Posterior vena cava (tissue), 2 donors: ENCODE data around the gene RERG. TPM values are rescaled to one million over a fixed set of nuclear protein-coding genes. Genes with fewer than 3 reads are reported as not detected.
"Not testable (repeated sequence)": the region's sequence is repeated elsewhere in the genome, so short reads cannot be mapped to it uniquely, and the experiment has no call there.

Experiments
- DNase-seq: peaks from one replicate; pipeline ENCODE4 v3.0.0-alpha.2; 2020; ENCODE audit warnings: low spot score
- intact Hi-C, 2 donors: fragments of 100-400 bp; cut with DNase I; formaldehyde crosslinking; loops; one replicate each; pipeline versions ENCODE4 v1.14.1 to v1.14.2; 2022 to 2023
- total RNA-seq, 2 donors: library from RNA; stranded (reverse); fragmentation: NEBNext Ultra II Directional; extraction: Animal tissue kit (Norgen Biotek cat#: 25700); gene quantifications; one replicate each; pipeline ENCODE4 v1.2.1, GENCODE V29; 2021
- donor health status: DM: yes; HTN: yes; CAD: no.
- donor health status: DM: yes; HTN: yes; CAD: no.

The RERG gene
- total RNA-seq, 2 donors from 2014 or later = 98.8 to 107 TPM

GRCh38 chr12:15225863-15226218 lies 4.6 kb upstream of the RERG start:
- DNase-seq = not testable (repeated sequence)
- intact Hi-C loops = loop anchor here in 1 of 2 donors (5.0 to 10.0 kb wide), 2 partner anchors 36 to 221 kb away; no protein-coding TSS in a partner anchor

GRCh38 chr12:15225136-15225862 lies 4.1 kb upstream of the RERG start:
- intact Hi-C loops = loop anchor here in 1 of 2 donors (5.0 to 10.0 kb wide), 2 partner anchors 37 to 220 kb away; no protein-coding TSS in a partner anchor
- no peak for DNase-seq

GRCh38 chr12:15222219-15222618 lies 1.0 kb upstream of the RERG start:
- intact Hi-C loops = loop anchor here in 1 of 2 donors (5.0 to 10.0 kb wide), 3 partner anchors 70 to 375 kb away; no protein-coding TSS in a partner anchor
- no peak for DNase-seq

DNA sequence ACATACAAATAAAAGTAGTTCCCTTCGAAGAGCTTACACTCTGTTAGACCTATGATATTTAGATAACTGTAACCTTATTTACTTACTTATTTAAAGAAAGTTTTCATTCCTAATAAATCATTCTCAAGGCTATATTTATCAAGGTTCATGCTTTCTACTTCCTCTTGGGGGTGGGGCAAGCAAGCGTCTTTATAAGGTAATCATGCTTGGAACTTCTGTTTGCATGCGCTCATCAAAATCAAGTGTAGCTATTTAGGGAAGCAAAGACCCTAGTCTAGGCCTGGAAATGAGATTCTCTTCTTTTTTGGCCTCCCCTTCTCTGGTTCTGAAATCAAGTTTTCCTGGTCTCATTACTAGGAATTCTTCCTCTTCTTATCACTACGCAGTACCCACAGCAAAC lies 766 bp downstream of the RERG start:
- intact Hi-C loops = loop anchor here in 1 of 2 donors (5.0 to 10.0 kb wide), 3 partner anchors 68 to 373 kb away; no protein-coding TSS in a partner anchor
- no peak for DNase-seq

- DNase-seq = no peak
- intact Hi-C loops = loop anchor here in 1 of 2 donors (10.0 kb wide), 1 partner anchor 54 kb away; no protein-coding TSS in a partner anchor
Observed at GRCh38 chr12:15218794-15219193, 2.4 kb downstream of the RERG start.

- intact Hi-C loops = loop anchor here in 1 of 2 donors (10.0 kb wide), 1 partner anchor 51 kb away; no protein-coding TSS in a partner anchor
- DNase-seq = no peak
Observed at GRCh38 chr12:15216036-15216889, 5.0 kb downstream of the RERG start.

DNA sequence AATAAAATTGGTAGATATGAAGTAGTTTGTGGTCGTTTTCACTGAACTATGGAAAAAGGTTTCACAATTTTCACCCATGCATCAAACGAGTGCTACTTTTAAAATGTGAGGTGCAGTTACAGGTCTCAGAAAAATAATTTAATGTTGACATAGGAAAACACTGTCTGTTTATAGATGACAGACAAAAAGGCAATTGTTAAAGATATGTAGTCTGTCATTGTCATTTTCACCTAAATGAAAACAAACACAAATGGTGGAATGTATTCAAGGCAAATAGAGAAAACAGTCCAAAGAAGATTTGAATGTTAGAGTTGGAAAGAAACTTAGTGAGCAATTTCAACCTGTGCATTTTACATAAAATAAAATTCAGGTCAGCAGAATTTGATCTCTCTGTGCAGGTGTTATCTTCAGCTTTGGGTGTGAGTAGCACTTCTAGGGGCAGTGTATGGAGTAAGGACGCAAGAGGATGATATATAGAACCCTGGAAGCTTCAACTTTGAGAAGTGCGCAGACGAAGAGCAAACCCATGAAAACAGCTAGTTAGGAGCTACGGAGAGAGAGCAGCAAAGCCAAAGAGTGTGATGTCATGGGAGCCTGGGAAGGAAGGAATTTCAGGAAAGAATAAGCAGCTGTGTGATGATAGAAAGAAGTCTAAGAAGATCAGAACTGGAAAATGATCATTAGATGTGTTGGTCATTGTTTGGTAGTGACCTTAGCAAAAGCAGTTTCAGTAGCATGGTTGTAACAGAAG lies 6.2 kb downstream of the RERG start:
- intact Hi-C loops = loop anchor here in 1 of 2 donors (10.0 kb wide), 1 partner anchor 50 kb away; no protein-coding TSS in a partner anchor
- no peak for DNase-seq

- no peak for DNase-seq
- intact Hi-C loops = loop anchor here in 1 of 2 donors (10.0 kb wide), 1 partner anchor 48 kb away; no protein-coding TSS in a partner anchor
Observed at GRCh38 chr12:15212930-15213329, 8.3 kb downstream of the RERG start.

DNA sequence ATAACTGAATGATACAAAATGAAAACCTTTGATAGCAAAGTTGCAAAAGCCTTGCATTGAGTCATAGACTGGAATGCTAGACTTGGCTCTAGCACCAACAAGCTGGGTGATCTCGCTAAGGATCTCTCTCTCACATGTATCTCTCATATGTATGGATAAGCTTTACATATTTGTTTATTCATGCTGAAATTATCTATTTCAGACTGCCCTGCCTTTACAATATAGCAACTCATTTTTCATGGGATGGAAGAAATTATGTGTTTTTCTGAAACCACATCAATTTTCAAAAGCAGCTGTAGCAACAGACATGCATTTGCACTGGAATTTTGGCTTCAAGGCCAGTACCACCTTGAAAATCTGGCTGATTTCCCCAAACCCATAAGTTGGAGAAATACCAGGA lies 11.4 kb downstream of the RERG start:
- DNase-seq = no peak
- intact Hi-C loops = loop anchor here in 1 of 2 donors (10.0 kb wide), 1 partner anchor 45 kb away; no protein-coding TSS in a partner anchor

DNA sequence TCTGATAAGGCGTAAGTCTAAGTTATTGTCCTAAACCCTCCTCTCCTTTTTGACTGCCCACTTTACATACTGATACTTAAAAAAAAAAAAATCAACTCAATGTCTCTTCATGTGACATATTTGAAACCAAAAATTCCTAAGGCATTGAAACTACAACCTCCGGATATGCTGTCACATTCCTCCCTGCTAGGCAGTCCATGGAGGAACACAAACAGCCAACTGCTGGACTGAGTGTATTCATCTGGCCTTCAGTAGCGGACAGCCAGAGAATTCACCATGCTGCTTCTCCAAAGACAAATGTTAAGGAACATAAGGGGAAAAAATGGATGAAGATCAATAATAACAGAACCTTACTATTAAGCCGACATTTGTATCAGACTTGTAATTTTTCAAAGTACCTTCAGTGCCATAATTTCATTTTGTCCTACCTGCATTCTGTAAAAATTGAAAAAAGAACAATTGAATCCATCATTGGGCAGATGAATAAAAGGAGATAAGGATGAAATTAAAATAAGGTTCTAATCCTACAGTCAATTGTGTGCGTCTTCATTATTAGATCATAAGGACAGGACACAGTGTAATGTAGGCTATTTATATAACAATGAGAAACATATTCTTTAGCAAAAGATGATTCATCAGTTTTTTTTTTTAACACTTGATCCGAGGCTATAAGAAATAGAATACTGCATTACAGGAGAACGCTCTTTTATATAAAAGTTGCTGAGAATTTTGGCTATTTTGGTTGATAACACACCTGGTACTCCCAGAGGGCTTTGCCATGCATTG lies 12.2 kb downstream of the RERG start:
- intact Hi-C loops = no loop called here
- no peak for DNase-seq

GRCh38 chr12:15208140-15208539 lies 13.1 kb downstream of the RERG start:
- no peak for DNase-seq
- intact Hi-C loops = no loop called here

DNA sequence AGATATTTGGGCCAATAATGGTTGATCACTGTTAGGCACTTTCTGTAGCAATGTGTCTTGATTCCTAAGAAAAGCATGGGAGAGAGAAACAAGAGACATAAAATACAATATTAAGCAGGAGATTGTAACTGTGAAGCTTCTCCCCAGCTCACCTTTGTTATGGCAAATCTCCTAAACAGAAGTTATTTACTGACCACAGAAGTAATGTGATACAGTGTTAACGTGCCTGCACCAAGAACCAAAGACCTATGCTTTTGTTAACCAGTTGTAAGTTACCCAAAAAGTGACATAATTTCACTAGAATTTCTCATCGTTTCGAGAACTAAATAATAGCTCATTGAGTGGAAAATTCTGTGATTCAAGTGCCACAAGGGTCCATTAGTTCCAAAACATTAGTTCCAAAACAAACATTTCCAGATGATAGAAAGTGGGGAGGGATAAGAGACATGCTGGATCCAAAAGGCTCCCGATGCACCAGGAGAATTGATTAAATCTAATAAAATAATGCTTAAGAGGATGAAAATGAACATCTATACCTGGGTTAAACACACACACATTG lies 14.3 kb downstream of the RERG start:
- intact Hi-C loops = no loop called here
- no peak for DNase-seq

DNA sequence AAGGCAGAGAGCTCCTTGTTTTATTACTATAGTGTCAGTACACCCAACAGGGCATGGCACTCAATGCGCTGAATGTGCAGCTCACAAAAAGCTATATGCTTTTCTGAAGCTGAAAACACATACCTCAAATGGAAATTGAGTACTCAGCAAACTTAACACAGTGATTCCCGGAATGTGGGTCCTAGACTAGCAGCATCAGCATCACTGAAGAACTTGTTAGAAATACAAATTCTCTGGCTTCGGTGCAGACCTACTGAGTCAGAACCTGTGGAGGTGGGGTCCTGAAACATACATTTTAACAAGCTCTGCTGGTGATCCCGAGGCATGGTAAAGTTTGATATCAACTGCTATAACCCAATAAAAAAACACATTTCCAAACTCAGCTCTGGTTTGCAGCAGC lies 14.9 kb downstream of the RERG start:
- intact Hi-C loops = no loop called here
- DNase-seq = no peak

GRCh38 chr12:15205341-15206010 lies 15.7 kb downstream of the RERG start:
- no peak for DNase-seq
- intact Hi-C loops = no loop called here

DNA sequence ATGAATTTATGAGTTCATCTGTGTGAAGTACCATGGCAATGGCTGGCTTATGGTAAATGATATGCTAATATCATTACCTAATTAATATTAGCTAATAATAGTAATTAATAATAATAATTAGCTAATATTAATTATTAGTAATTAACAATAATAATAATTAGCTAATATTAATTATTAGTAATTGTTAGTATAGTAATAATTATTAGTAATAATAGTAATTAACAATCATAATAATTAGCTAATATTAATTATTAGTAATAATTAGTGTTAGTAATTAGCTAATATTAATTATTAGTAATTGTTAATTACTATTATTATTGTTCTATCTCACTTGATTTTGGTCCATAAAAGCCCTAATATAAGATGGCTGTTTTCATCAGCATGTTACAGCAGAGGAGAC lies 19.8 kb downstream of the RERG start:
- intact Hi-C loops = loop anchor here in 1 of 2 donors (5.0 kb wide), 1 partner anchor 39 kb away; no protein-coding TSS in a partner anchor
- no peak for DNase-seq

- intact Hi-C loops = loop anchor here in 1 of 2 donors (5.0 kb wide), 1 partner anchor 39 kb away; no protein-coding TSS in a partner anchor
- no peak for DNase-seq
Observed at GRCh38 chr12:15201056-15201455, 20.2 kb downstream of the RERG start.

- intact Hi-C loops = loop anchor here in 1 of 2 donors (5.0 kb wide), 1 partner anchor 38 kb away; no protein-coding TSS in a partner anchor
- DNase-seq = no peak
Observed at GRCh38 chr12:15200641-15201040, 20.6 kb downstream of the RERG start.
